Activated CD4-positive, alpha-beta T cell treated with anti-CD3 and anti-CD28 coated beads for 1 hour (primary cell): ENCODE results near the gene SPATA32.

Experiments
- DNase-seq: peaks from one replicate; pipeline ENCODE4 v3.0.0-alpha.2; 2020

The SPATA32 gene

DNA sequence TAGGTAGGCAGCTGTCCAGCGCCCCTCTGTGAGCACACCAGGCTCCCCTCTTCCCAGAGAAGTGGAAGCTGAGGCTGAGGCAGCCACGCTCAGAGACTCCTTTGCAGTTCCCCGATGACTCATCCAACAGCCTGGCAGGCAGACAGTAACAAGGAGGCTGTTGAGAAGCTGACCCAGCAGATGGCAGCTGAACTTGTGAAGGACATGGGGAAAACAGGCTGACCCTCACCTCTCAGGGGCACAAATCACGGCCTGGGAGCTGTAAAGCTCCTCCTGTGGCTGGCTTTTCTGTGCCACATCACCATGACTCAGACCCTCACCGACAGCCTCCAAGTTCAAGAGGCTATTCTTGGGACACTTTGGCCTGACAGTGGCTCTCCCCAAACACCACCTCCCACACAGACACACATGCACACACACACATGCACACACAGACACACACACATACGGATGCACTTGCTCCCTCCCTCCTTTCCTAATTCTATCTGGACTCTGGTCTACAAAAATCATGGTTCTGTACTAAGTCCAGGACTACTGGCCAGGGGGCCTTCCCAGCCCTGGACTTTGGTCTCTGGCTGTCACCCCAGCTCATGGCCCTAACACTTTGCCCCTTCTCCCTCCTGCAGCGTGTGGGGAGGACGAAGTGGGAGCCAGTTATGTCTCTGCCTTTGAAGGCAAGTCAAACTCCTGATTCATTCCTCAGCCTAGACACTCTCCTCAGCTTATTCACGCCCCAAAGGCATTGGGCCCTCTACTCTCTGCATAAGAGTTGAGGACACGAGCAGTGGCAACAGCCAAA, 31.7 kb upstream of the SPATA32 start:
- no peak for DNase-seq

DNA sequence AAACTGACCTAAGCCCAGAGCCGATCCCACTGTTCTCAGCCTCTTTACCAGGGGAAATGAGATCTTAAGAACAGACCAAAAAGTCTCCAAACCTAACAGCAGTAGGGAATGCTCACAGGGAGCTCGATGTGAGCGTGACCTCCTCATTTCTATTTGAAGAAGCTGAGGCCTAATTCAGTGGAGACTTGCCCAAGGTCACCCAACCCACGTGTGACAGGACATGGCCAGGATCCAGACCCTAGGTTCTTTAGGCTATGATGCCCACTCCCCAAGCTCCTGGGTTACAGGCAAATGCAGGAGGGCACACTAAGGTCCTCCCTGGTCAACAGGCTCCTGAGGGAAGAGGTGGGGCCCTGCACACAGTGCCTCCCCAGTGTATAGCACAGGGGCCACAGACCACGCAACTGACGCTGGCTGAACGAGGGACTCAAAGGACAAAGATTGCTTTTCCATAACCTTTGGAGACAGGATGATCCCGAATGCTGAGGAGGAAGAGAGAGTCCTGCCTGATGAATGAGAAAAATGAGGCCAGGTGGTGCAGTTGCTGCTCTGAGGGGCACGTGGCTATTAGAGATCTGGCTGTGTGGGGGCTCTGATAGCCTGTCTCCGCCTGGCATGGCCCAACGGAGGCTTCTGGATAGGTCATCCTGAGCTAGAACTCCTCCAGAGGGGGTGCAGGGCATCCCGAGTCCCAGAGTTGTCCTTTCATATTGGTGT, 31.0 kb upstream of the SPATA32 start:
- no peak for DNase-seq

DNA sequence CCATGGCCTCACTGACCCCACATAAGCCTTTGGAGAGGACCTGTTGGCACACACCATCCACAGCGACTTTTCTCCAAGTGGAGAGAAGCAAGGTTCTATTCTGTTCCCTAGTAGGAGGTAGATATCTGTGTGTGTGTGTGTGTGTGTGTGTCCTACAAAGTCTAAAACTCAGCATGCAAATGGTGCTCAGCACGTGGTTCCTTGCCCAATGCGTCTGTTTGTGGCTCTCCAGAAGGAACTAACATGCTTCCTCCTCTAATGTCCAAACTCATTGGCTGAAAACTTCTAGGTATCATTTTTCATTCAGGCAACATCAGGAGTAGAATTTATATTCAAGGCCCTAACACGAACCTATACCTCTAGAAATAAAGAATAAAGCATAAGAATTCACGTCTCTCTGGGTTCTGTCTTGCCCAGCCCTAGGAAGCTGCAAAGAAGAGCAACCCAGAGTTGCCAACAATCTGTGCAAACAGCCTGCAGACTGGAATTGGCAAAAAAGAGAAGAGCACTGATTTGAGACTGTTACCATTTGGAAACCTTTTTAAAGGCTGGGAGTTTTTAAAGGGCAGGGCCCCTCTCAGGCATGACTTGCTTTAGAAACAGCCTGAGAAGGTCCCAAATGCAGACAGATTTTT, 29.4 kb upstream of the SPATA32 start:
- no peak for DNase-seq

DNA sequence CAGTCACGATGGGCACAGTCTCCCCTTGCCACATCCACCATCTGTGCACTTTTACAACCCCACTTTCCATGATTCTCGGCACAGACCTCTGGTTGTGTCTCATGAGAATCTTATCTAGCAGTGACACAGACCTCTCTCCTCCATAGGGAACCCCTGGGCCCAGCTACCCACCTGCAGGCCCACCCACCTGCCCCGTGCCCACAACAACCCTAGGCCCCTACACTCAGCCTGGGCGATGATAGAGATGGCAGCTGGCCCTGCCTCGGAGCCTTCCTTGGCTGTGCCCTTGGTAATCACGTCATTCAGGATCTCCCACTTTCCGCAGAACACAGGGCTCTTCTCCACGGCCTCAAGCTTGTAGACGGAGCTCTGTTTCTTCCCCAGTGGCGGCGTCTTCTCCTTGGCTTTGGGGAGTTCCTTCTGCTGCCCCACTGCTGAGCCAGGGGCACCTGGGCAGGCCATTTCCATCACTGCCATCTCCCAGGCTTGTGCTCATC, 28.4 kb upstream of the SPATA32 start:
- DNase-seq, result no peak

DNA sequence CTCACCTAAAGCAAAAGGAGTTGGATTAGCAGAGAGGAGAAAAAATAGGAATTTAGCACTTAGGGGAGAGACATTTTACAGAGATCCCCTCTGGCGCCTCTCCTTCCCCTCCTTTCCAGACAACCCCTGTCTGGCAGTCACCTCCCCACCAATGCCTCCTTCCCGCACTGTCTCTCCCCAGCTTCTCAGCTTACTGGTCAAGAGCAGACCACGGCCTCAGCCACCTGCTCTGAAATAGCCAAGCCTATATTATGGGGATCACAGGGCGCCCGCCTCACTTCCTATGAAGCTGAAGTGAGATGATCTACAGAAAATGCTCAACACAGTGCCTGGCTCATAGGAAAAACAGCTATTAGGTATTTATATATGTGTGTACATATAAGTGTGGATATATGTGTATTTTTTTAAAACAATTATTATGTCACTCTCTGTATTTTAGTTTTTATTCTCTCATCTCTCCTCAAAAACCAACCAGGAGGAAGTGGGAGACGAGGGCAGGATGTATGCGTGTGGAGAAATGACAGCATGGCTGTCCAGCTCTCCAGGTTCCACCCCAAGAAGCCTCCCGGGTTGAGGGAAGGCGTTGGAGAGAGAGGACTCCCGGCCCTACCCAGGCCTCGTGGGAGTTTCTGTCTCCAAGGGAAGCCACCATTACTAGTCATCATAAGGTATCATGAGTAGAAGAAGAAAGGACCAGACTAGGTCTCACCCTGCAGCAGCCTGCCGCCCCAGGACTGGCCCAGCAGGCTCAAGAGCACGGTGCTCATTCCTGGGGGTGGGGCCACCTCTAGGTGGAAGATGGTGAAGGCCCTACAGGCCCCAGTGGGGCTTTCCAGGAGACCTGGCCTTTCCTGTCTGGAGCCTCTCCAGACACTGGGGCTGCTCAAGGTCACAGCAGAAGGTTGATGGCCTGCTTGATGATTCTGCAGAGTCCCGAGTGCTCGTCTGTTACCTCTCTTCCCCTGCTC, 27.7 kb upstream of the SPATA32 start:
- DNase-seq, result no peak

DNA sequence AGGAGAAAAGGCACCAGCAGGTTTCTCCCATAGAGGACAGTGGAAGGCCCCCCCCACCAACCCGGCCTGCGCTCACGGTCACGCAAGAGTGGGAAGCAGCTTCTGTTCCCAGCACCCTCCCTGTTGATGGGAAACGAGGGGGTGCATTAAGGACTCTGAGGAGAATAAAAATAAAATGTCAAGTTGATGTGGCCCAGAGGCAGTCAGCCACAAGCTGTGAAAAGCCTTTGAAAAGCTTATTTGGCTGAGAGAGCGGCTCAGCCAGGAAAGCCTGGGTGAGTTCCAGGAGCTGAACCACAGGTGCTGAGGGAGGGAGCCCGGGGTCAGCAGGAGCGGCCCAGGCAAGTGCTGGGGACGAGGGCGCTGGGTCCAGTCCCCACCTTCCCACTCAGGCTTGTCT, 26.9 kb upstream of the SPATA32 start:
- no peak for DNase-seq

DNA sequence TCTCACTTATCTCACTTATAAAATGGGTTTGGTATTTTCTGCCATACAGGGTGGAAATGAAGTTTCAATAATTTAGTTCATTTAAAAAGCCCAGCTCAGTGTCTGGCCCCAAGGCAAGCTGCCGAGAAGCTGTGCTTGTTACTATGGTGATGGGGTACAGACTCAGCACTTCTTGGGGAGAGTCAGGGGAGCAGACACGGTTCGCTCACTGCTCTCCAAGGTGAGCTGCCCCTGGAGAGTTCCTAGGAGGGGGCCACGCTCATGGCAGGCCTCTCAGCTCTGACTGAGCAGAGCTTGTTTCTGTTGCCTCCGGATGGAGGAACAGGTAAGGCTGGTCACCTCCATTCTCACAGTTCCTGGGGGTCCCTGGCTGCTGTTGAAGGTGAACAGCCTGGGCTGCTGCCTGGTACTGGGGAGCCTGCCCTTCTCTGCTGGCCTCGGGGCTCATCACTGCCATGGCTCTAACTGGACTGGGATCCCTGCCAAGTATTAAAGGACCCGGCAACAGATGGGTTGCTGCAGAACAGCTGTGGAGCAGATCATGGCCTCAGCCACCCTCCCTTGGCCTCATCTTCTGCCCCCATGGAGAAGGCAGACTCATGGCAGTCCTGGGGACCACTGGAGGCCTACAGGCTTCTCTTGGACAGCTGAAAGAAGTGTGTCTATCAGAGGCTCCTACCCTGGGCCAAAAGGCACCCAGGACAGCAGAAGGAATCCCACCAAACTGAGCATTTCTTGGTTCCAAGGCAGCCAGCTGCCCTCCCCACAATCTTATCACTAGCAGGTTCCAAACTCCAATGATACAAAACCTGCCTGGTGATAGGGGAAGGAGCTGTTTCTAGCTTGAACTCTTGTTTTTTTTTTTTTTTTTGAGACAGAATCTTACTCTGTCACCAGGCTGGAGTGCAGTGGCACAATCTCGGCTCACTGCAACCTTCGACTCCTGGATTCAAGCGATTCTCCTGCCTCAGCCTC, 25.9 kb upstream of the SPATA32 start:
- DNase-seq, result no peak

DNA sequence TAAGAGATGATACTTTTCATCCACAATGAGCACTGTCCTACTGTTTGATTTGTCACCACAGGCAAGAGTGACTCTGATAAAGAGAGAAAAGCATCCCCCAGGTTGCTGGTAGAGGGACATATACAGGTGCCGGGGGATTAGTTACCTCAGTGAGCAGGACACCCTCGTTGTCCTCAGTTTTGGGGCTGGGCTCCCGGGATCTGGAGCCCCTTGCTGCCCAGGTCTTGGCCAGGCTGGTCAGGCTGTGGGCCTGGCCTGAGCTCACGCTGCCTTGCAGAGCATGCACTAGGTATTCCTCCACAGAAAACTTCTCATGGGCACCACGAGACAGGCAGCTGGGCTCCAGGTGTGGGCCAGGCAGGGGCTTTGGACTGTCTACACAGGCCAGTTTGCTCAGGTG, 24.4 kb upstream of the SPATA32 start:
- DNase-seq, result no peak

DNA sequence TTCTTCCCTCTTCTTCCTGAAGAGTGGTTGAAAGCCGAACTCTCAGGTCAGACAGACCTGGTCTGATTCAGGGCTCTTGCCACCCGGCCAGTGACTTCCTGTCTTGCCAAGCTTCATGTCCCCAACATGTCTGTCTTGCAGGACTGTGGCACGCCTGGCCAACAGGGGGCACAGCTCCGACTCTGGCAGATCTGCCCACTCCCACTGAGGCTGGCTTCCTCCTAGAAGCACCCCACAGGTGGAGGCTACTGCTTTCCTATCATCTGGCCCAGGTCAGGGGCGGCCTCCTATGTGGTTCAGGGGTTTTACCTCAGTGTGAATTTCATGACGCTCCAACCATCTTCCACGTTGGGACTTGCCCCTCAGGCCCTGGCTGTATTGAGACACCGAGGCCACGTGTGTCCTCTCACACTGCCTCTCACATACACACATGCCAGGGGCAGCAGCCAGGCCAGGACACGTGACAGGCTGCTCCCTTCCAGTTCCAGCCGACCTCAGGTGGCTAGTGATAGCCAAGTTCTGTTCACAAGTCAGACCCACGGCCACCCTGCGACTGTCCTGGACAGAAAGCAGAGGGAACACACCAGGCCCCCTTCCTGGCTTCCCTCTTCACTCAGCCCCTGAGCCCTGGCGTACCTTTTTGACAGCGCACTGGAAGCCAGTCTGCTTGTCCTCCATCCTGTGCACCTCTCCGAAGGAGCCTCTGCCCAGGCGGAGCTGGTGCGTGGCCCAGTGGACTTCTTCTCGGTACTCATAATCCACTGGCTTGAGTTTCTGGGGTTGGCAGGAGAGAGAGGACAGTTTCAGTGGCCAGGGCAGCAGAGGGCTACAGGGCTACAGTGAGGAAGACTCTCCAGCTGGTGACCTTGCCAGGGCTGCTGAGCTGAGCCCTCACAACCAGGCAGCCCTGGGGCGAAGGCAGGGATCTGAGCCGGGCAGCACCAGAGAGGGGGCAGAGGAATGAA, 22.6 kb upstream of the SPATA32 start:
- peak; percentile 38 for DNase-seq

DNA sequence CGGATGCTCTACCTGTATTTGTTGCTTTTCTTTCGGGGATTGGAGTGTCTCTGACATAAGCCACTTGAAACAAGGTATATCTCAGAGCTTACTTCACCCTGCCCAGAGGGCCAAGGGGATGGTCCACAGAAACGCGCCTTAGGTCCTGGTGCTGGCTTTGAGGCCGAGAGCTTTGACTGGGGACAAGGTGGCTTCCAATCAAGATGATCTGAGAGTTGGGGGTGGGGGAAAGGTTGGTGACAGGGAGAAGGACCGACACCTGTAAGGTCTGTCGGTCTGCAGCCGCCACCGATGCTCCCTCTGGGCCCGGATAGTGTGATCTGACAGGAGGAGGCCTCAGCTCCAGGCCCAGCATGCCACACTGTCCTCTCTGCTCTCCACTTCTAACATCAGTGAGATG, 21.8 kb upstream of the SPATA32 start:
- DNase-seq, result no peak

DNA sequence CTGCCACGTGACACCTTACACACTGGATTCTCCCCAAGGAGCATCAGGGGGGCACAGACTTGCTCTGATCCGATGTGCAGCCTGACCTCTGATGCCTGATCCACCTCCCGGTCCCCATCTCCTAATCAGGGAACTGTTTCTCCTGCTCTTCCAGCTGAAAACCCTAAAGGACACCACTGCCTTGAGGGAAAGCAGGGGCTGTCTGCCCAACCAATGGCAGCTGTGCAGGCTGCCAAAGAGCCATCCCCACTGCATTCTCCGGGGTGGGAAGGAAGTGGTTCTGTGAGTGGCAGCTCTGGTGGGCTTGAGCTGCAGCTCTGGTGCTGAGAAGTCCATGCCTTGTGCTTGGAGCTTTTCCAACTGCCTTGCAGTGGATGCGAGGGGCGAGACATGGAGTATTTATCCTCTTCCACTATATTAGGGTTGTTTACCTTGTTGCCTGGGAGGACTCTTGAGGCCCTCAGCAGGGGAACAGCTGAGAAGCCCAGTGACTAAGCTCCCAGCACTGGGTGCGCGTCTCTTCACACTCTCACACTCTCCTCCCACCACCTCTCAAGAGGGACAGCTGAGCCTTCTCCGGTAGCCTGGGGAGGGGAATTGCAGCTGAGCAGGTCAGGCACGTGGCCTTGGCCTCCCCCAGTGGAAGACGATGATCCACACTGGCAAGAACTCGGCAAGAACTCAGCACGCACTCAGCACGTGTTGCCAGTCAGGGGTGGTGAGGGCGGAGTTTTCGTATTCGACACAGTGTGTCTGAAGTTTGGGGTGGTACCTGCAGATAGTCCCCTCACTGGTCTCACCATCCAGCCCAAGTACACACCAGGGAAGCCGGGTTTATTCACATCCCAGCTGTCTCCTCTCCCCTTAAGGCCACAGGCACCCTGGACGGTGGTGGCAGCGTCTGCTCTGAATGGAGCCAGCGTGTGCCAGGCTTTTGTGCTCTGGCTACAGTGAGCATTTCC, 21.1 kb upstream of the SPATA32 start:
- no peak for DNase-seq

DNA sequence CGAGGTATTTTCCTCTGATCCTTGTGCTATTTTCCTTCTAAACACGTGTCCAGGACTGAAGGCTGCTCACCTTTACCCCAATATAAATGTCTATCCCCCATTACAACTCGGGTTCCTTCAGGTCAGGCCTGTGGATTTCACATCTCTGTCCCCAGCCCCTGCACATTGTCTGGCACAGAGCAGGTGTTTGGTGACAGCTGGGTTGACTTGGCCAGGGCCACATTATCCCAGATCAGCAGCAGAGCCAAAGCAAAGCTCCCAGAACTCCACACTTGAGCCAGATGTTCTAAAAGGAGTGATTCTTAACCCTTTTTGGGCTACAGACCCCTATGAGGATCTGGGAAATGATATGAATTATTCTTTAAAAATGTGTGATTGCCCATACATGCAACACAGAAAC, 18.0 kb upstream of the SPATA32 start:
- DNase-seq, result no peak

DNA sequence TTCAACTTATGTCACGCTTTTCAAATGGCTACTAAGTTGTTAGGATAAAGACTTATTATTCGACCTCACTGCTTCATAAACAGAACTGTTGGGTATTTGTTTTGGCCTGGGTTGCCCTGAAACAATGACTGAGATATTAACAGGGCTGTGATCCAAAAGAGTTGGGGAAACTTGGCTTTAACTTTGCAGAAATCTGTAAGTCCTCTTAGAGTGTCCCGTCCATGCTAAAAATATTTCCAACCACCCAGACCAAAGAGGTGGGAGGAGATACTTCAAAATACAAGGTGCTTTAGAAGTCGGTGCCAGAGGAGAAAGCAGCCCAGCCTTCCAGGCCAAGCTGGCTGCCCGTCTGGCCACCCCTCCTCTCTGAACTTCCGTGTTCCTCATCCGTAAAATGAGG, 16.1 kb upstream of the SPATA32 start:
- DNase-seq, result no peak

DNA sequence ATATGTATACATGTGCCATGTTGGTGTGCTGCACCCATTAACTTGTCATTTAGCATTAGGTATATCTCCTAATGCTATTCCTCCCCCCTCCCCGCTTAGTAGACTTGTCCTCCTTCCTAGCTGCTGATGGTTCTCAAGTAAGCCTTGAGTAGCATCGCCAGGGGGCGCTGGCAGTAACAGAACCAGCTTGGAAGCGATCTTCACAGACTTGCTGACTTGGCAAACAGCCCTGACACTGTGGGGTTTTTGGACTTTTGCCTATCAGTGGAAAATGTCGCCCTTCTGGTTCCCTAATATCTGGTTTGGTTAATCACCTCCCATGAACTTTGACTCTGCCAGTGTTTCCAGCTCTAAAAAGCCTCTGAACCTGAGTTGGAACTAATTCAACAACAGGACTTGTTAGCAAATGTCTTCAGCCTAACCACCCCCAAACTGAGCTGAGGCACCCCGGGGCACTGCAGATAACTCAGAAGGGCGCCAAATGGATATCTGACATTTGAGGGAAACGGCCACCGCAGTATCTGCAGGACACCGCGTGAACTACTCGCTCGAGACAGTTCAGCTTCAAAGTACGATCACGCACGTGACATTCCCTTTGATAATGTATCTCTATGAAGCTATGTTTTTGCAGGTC, 15.4 kb upstream of the SPATA32 start:
- peak; percentile 84 for DNase-seq

DNA sequence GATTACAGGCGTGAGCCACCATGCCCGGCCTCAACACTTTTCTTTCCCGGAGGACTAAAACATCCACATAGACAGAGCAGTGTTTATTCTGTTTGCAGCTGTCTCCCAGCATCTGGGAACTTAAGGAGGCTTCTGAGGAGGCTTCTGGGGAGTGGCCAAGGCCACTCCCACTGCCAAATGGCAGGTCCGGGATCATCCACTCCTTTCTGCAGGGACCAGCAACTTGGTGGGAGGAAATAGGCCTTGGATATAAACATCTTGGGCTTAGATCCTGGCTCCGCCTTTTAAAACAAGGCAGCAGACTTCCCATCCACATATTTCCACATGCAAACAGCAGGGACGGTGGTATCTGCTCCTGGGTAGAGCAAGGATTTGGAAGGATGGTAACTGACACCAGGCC, 14.1 kb upstream of the SPATA32 start:
- DNase-seq, result no peak

DNA sequence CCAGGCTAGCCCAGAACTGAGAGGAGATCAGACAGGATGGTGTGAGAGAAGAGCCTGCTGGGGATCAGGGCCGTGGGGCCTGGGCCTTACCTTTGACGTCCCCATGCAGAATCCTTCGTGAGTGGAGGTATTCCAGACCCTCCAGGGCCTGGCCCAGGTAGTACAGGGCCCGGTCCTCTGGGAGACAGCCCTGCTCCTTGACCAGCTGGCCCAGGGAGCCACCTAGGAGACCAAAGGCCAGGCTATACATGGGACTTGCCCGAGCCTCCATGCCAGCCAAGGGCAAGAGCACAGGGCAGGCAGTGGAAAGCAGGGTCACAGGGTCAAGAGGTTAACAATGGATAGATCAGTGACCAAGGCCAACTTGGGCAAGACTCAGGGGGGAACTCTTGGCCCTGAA, 12.1 kb upstream of the SPATA32 start:
- no peak for DNase-seq

DNA sequence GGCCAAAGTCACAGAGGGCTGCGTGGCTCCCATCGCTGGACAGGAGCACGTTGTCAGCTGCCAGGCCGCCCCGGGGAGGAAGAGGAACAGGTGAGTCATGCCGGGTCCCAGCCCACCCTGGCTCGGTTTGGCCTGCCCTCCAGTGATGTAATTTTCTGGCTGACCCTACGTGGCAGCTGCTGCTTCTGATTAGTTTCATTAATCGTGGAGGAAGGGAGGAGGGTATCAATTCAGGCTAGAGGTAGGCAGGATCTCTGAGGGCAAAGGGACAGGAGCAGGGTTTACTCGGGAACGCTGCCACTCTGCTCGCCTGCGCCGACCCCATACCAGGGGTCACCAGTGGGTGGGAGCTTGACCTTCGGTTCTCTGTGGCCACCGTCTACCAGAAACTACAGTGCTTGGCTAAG, 11.7 kb upstream of the SPATA32 start:
- no peak for DNase-seq

DNA sequence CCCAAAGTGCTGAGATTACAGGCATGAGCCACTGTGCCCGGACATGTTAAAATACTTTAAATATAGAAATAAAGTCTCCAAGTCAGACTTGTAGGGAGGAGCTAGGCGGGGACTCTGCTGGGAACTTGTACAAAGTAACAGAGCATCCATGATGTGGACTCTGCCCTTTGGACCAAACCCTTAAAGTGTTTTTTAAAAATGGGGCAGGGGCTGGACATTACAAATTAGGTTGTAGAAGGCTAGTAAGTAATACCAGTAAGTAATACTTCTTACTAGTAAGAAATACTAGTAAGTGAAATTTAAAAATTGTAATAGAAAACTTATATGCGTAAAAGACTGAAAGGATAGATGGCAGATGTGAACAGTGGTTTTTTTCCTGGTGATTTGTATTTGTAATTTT, 9.7 kb upstream of the SPATA32 start:
- DNase-seq, result no peak
